H9 (cell line): ENCODE measurements around the gene SLC35B3. TPM values are rescaled to one million over a fixed set of nuclear protein-coding genes. Genes with fewer than 3 reads are reported as not detected.
"Not testable (repeated sequence)": the region's sequence is repeated elsewhere in the genome, so short reads cannot be mapped to it uniquely, and the experiment has no call there.

ENCODE experiments used
- DNase-seq: peaks from one replicate; pipeline ENCODE4 v3.0.0-alpha.2; 2017
- H2AFZ ChIP-seq: one replicate; pipeline ENCODE4 v1.6.1; 2013; ENCODE audit warnings: mild to moderate bottlenecking, low read length, control low read depth, moderate library complexity
- H2AK5ac ChIP-seq: 2 replicates; pipeline ENCODE4 v1.6.1; 2013; ENCODE audit warnings: low read length, control low read depth, mixed read lengths; ENCODE audit not compliant: insufficient read length
- H2BK120ac ChIP-seq: one replicate; pipeline ENCODE4 v1.6.1; 2013; ENCODE audit warnings: low read depth, mild to moderate bottlenecking, low read length, control low read depth, inconsistent platforms; ENCODE audit not compliant: poor library complexity, severe bottlenecking
- H2BK12ac ChIP-seq: 2 replicates; pipeline ENCODE4 v1.6.1; 2013; ENCODE audit warnings: low read length, control low read depth, mixed read lengths, low read depth; ENCODE audit not compliant: insufficient read length
- H2BK15ac ChIP-seq: 2 replicates; pipeline ENCODE4 v1.6.1; 2013; ENCODE audit warnings: low read depth, low read length, control low read depth
- H2BK20ac ChIP-seq: one replicate; pipeline ENCODE4 v1.6.1; 2013; ENCODE audit warnings: low read depth, mild to moderate bottlenecking, low read length, control low read depth, inconsistent platforms; ENCODE audit not compliant: poor library complexity, severe bottlenecking
- H2BK5ac ChIP-seq: 2 replicates; pipeline ENCODE4 v1.6.1; 2013; ENCODE audit warnings: low read length, control low read depth, mixed read lengths; ENCODE audit not compliant: insufficient read length
- H3K14ac ChIP-seq: 2 replicates; pipeline ENCODE4 v1.6.1; 2013; ENCODE audit warnings: low read length, control low read depth; ENCODE audit not compliant: insufficient read depth
- H3K18ac ChIP-seq: 2 replicates; pipeline ENCODE4 v1.6.1; 2013; ENCODE audit warnings: low read depth, mild to moderate bottlenecking, mixed read lengths, low read length, control low read depth; ENCODE audit not compliant: insufficient read length
- H3K23ac ChIP-seq: 2 replicates; pipeline ENCODE4 v1.6.1; 2013; ENCODE audit warnings: low read length, control low read depth, mixed read lengths, low read depth; ENCODE audit not compliant: insufficient read length
- H3K23me2 ChIP-seq: 2 replicates; pipeline ENCODE4 v1.6.1; 2013; ENCODE audit warnings: low read depth, mild to moderate bottlenecking, mixed read lengths, low read length, control low read depth; ENCODE audit not compliant: insufficient read length, poor library complexity, severe bottlenecking
- H3K27ac ChIP-seq: 2 replicates; pipeline ENCODE4 v1.5.1; 2013; ENCODE audit warnings: low read length, control low read depth, mixed read lengths, low read depth; ENCODE audit not compliant: insufficient read length
- H3K27me3 ChIP-seq: 2 replicates; pipeline ENCODE4 v1.6.1; 2013; ENCODE audit warnings: low read length, control low read depth, inconsistent platforms; ENCODE audit not compliant: insufficient read depth
- H3K4ac ChIP-seq: 2 replicates; pipeline ENCODE4 v1.6.1; 2013; ENCODE audit warnings: low read depth, mild to moderate bottlenecking, control low read depth, inconsistent platforms, low read length, moderate library complexity
- H3K4me1 ChIP-seq: 2 replicates; pipeline ENCODE4 v1.6.1; 2013; ENCODE audit warnings: low read length, control low read depth, inconsistent platforms; ENCODE audit not compliant: insufficient read depth
- H3K4me2 ChIP-seq: 2 replicates; pipeline ENCODE4 v1.6.1; 2013; ENCODE audit warnings: low read length, control low read depth, mixed read lengths; ENCODE audit not compliant: insufficient read length, insufficient read depth
- H3K56ac ChIP-seq: 2 replicates; pipeline ENCODE4 v1.6.1; 2013; ENCODE audit warnings: low read depth, mild to moderate bottlenecking, mixed read lengths, low read length, control low read depth; ENCODE audit not compliant: insufficient read length
- H3K79me1 ChIP-seq: 2 replicates; pipeline ENCODE4 v1.6.1; 2013; ENCODE audit warnings: low read depth, mild to moderate bottlenecking, moderate library complexity, low read length, control low read depth, inconsistent platforms; ENCODE audit not compliant: insufficient read depth, poor library complexity, severe bottlenecking
- H3K79me2 ChIP-seq: 2 replicates; pipeline ENCODE4 v1.6.1; 2013; ENCODE audit warnings: low read length, control low read depth, inconsistent platforms; ENCODE audit not compliant: insufficient read depth
- H3K9ac ChIP-seq: 2 replicates; pipeline ENCODE4 v1.6.1; 2013; ENCODE audit warnings: low read length, control low read depth, mixed read lengths; ENCODE audit not compliant: insufficient read length; ENCODE audit errors: extremely low read depth
- H3K9me3 ChIP-seq: one replicate; pipeline ENCODE4 v1.6.1; 2013; ENCODE audit warnings: low read depth, low read length, inconsistent platforms; ENCODE audit not compliant: control insufficient read depth
- H3T11ph ChIP-seq: one replicate; pipeline ENCODE4 v1.6.1; 2013; ENCODE audit warnings: mild to moderate bottlenecking, low read length, control low read depth, inconsistent platforms
- H4K20me1 ChIP-seq: one replicate; pipeline ENCODE4 v1.6.1; 2013; ENCODE audit not compliant: control insufficient read depth, insufficient read length, insufficient read depth
- H4K5ac ChIP-seq: 2 replicates; pipeline ENCODE4 v1.6.1; 2013; ENCODE audit warnings: low read depth, mild to moderate bottlenecking, mixed read lengths, low read length, control low read depth; ENCODE audit not compliant: insufficient read length
- H4K8ac ChIP-seq: replicated peaks from 2 replicates; pipeline ENCODE4 v1.6.1; 2013; ENCODE audit warnings: low read length, control low read depth, mixed read lengths, low read depth; ENCODE audit not compliant: insufficient read length
- H4K91ac ChIP-seq: 2 replicates; pipeline ENCODE4 v1.6.1; 2013; ENCODE audit warnings: low read depth, mild to moderate bottlenecking, moderate library complexity, mixed read lengths, low read length, control low read depth; ENCODE audit not compliant: insufficient read length
- H3K27ac Mint-ChIP-seq, 3 experiments: 2 replicates in 2 of 3; 3 replicates in 1 of 3; pipeline ENCODE4 v1.8.0; 2020 to 2021; ENCODE audit warnings: mixed read lengths in 3 of 3, mild to moderate bottlenecking in 1 of 3, moderate library complexity in 1 of 3
- H3K27me3 Mint-ChIP-seq: 2 replicates; pipeline ENCODE4 v1.8.0; 2021; ENCODE audit warnings: low read depth, mild to moderate bottlenecking, moderate library complexity, mixed read lengths
- H3K36me3 Mint-ChIP-seq, 3 experiments: 2 replicates in 2 of 3; 3 replicates in 1 of 3; pipeline ENCODE4 v1.8.0; 2020 to 2021; ENCODE audit warnings: low read depth in 3 of 3, mixed read lengths in 3 of 3; ENCODE audit not compliant: insufficient read depth in 1 of 3
- H3K4me1 Mint-ChIP-seq, 2 experiments: 2 replicates each; pipeline ENCODE4 v1.8.0; 2020; ENCODE audit warnings: mixed read lengths in 2 of 2
- H3K4me3 Mint-ChIP-seq, 2 experiments: 2 replicates in 1 of 2; 3 replicates in 1 of 2; pipeline ENCODE4 v1.8.0; 2020 to 2021; ENCODE audit warnings: mild to moderate bottlenecking in 2 of 2, mixed read lengths in 2 of 2, moderate library complexity in 1 of 2
- H3K9me3 Mint-ChIP-seq, 2 experiments: 2 replicates in 1 of 2; 3 replicates in 1 of 2; pipeline ENCODE4 v1.8.0; 2020; ENCODE audit warnings: mild to moderate bottlenecking in 2 of 2, mixed read lengths in 2 of 2, moderate library complexity in 1 of 2
- CTCF ChIP-seq: fragments of 200-600 bp; sonication (generic); conservative IDR thresholded peaks from 3 replicates; pipeline ENCODE4 v1.8.0; 2021; ENCODE audit warnings: antibody characterized with exemption, mild to moderate bottlenecking
- WGBS: extraction: QIAGEN DNeasy Blood & Tissue Kit; methylation state at CpG from one replicate; pipeline ENCODE4 v1.1.7; 2013; ENCODE audit warnings: missing lambda C conversion rate, low lambda C conversion rate, mixed read lengths; ENCODE audit not compliant: insufficient read length; ENCODE audit errors: extremely low coverage; 5-methylcytosine and 5-hydroxymethylcytosine counted together
- total RNA-seq: library from RNA; stranded (reverse); gene quantifications from 2 replicates; pipeline ENCODE4 v1.2.1, GENCODE V29; 2021

The SLC35B3 gene
- total RNA-seq, 1 experiment from 2014 or later, result 8.4 TPM

GRCh38 chr6:8429821-8430220 lies 5.5 kb downstream of the SLC35B3 start:
- no peak overlapping the region for H2BK120ac ChIP-seq
- no peaks in the 10 kb centered on the region for H4K20me1 ChIP-seq
- Mint-ChIP-seq H3K36me3 (peaks cover 24 to 41% (median 35%) of the 10 kb centered on the region in 3 experiments), H3K4me3 (no peak overlapping the region), H3K4me1 (peaks cover 8 to 12% of the 10 kb centered on the region in 2 experiments; a peak in 3 of 4 replicates), H3K9me3 (peaks cover 11% of the 10 kb centered on the region in 2 experiments), H3K27me3 (no peaks in the 10 kb centered on the region), H3K27ac (no peak overlapping the region)
- H3K9me3 ChIP-seq, result no peaks in the 10 kb centered on the region
- no peak overlapping the region for H2BK20ac ChIP-seq
- H2BK12ac ChIP-seq, result no peak overlapping the region
- H4K91ac ChIP-seq, result no peak overlapping the region
- no peak overlapping the region for H3K14ac ChIP-seq
- no peak overlapping the region for H2AK5ac ChIP-seq
- no peak for DNase-seq
- peaks cover 2% of the 10 kb centered on the region; the same call in 1 of the 2 replicates for H3K79me2 ChIP-seq
- H3K27ac ChIP-seq, result no peak overlapping the region
- no peak overlapping the region for H4K8ac ChIP-seq
- H3K4ac ChIP-seq, result no peak overlapping the region
- H2BK15ac ChIP-seq, result no peak overlapping the region
- H2AFZ ChIP-seq, result no peak overlapping the region
- no peaks in the 10 kb centered on the region for H3K23me2 ChIP-seq
- no peaks in the 10 kb centered on the region for H3K79me1 ChIP-seq
- no peaks in the 10 kb centered on the region for H3K4me1 ChIP-seq
- H3K23ac ChIP-seq, result no peak overlapping the region
- no peaks in the 10 kb centered on the region for H3K27me3 ChIP-seq
- H3T11ph ChIP-seq, result no peak overlapping the region
- no peak overlapping the region for H3K4me2 ChIP-seq
- no peak overlapping the region for H3K18ac ChIP-seq
- TF ChIP-seq CTCF, result no peak
- H3K9ac ChIP-seq, result no peak overlapping the region
- H4K5ac ChIP-seq, result no peak overlapping the region
- H3K56ac ChIP-seq, result no peak overlapping the region
- no CpG with 5 or more reads among the region's 2 CpGs for WGBS
- no peak overlapping the region for H2BK5ac ChIP-seq

- H2BK20ac ChIP-seq, H2AK5ac ChIP-seq, H4K20me1 ChIP-seq, H3K4me2 ChIP-seq, H3K14ac ChIP-seq, H3T11ph ChIP-seq, H3K4me1 Mint-ChIP-seq, H3K9ac ChIP-seq, H3K18ac ChIP-seq, H3K23me2 ChIP-seq, H3K27me3 ChIP-seq, H3K27ac ChIP-seq, H4K5ac ChIP-seq, H3K4me3 Mint-ChIP-seq, H3K23ac ChIP-seq, H2BK15ac ChIP-seq, H3K79me1 ChIP-seq, H3K79me2 ChIP-seq, H4K8ac ChIP-seq, DNase-seq, H3K27me3 Mint-ChIP-seq, H3K27ac Mint-ChIP-seq, H2BK5ac ChIP-seq, H3K56ac ChIP-seq, H3K9me3 ChIP-seq, H3K4ac ChIP-seq, H2BK120ac ChIP-seq, H2BK12ac ChIP-seq, H2AFZ ChIP-seq, H3K4me1 ChIP-seq, H4K91ac ChIP-seq: not testable (repeated sequence)
- H3K36me3 Mint-ChIP-seq, result peaks cover 28 to 52% (median 42%) of the 10 kb centered on the region in 3 experiments
- H3K9me3 Mint-ChIP-seq, result peaks cover 11% of the 10 kb centered on the region in 2 experiments
- WGBS, result no CpG with 5 or more reads among the region's 2 CpGs
Observed at GRCh38 chr6:8426544-8426943, 8.8 kb downstream of the SLC35B3 start.
